Inflammatory macrophage treated with lipopolysaccharide for 4 hours (primary cell): ENCODE measurements around the gene CBLC.
A peak's percentile ranks its signal among the peaks of the same experiment; 100 is the strongest.

ENCODE experiments used
- DNase-seq: peaks from one replicate; pipeline ENCODE4 v3.0.0-alpha.2; 2020

Gene CBLC

DNA sequence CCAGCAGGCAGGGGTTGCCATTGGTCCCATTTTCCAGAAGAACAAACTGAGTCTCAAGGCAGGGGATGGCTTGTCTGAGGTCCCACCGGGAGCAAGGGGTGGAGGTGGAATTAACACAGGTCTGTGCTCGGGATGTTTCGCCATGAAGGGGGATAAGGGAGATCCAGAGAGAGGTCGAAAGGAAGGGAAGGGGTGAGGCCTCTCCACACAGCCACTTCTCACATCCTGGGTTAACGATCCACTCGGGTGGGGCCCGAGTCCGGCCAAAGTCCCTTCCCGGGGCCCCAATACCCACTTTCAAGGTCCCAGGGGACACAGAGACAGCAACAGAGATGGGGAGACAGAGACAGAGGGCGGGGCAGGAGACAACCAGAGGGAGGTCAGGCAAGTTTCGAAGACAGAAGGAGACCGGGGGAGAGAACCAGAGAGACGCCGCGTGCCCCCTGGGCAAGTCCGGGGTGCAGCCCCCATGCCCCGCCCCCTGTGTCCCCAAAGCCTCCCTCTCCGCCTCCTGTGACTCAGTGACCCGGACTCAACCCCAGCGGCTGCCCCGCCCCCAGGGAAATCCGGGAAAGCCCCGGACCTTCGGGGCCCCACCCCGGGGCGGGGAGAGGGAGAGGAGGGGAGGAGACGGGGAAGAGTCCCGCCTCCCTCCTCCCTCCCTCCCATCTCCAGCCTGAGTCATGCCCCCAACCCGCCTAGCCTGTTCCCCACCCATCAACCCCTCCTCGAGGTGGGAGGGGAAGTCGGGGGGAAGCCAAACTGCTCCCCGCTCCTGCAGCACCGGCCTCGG is 30.5 kb upstream of the CBLC start:
- DNase-seq = peak; percentile 95

DNA sequence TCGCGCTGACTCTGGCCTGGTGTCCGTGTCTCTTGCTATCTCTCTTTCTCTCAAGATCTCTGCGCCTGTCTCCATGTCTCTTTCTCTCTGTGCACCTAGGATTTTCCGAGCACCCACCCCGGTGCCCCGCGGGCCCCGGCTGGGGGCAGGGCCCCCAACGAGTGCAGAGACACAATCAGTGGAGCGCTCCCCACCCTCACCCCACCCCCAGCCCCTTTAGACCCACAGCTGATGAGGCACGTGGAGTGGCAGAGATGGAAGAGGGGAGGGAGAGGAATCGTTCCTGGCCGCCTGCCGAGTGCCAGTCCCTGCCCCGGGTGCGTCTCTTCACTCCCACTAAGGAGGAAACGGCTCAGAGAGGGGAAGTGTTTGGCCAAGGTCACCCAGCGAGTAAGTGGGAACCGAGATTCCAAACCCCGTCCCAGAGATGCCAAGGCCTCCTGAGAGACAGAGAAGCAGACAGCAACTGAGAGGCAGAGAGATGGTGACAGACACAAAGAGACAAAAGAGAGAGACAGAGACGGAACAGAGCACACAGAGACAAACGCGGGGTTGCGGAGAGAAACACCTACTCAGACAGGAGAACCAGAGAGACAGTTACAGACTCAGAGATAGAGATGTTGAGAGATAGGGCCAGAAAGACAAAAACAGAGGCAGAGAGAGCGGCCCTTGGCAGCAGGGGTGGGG is 29.8 kb upstream of the CBLC start:
- DNase-seq = peak; percentile 88

DNA sequence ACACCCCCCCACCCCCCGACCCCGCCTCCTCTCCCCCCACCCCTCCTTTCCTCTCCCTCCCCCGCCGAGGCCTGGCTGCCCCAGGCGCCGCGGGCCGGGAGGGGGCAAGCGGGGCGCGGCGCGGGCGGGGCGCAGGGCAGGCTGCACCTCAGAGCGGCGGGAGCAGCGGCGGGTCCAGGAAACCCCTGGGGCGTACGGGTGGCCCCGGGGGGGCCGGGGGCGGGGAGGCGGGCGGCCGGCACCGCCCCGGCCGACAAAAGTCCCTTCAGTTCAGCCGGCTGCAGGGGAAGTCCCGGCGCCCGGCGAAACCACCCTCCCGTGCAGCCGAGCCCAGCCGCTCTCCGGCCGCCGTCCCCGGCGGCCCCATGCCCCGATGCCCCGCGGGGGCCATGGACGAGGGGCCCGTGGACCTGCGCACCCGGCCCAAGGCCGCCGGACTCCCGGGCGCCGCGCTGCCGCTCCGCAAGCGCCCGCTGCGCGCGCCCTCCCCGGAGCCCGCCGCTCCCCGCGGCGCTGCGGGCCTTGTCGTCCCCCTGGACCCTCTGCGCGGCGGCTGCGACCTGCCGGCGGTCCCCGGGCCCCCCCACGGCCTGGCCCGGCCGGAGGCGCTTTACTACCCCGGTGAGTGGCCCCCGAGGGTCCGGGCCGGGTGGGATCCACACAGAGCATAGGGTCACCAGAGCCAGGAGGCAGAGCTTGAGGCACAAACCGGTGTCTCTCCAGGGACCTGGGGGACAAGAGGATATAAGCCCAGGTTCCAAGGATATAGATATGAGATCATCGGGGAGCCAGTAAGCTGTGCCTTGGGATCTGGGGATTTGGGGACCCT is 29.1 kb upstream of the CBLC start, which contains the start of gene BCL3:
Gene BCL3, plus strand, starts transcription at position 283 of the 829 bp plus-strand sequence. Its CDS starts 83 bp downstream, at position 366.
- peak; percentile 75 for DNase-seq

DNA sequence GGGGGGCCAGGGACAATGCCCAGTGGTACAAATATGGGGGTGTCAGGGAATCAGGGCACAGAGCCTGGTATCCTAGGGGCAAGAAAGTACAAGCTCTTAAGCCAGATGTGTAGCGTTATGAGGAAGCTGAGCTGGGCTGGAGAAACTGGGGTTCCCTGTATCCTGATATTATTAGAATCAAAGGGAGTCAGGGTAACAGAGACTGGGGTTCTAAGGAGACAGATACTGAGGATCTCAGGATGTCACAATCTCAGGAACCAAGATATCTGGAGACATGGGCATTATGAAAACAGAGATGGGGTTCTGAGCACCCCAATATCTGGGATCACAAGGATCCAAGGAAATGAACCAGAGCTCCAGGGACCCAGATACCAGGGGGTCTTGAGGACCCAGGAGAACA is 28.4 kb upstream of the CBLC start:
- no peak for DNase-seq

GRCh38 chr19:44749994-44750393 is 27.7 kb upstream of the CBLC start:
- DNase-seq = no peak

- DNase-seq = no peak
Observed at GRCh38 chr19:44752123-44752815, 25.4 kb upstream of the CBLC start.

DNA sequence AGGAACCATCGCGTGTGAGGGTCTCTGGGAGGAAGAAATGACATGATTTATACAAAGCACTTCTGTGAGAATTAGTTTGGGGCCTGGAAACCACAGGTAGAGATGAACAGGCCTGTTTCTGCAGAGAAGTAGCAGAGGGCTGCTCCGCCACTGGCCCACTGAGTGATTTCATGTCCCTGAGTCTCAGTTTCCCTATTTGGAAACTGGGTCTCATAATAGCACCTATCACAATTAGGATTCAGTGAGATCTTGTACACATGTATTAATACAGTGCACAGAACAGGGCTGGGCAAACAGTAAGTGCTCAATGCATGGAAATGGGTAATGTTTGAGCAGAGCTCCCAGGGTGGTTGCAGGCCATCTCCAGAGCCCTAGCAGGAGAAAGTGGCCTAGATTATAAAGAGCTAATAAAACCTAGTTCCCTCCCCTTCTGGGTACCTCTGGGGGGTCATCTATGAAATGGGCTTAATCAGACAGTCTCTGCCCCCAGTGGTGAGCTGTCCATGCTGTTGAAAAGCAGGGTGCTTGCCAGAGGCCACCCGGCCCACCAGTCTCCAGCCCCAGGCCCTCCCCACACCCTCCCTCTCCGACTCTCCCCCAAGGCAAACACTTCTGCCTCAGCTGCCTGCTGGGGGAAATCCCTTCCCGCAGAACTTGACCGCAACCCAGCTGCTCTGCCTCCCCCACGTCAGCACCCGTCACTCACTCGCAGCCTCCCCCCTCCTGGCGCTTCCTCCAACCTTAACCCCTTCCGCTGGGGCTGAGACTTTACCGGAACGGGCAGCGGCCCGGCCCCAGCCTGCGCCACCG is 24.7 kb upstream of the CBLC start:
- DNase-seq = peak; percentile 96

DNA sequence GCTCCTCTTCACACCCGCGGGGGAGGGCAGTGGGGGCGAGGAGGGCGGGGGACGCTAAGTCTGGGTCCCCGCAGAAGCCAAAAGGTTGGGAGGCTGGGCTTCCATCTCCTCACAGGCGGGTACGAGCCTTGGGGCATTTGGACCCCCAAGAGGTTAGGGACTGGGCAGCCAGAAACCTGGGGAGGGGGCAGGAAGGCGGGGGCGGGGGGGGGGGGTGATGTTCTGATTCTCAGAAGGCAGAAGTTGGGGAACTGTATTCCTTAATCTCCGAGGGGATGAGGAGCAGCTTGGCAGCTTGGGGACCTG is 24.1 kb upstream of the CBLC start:
- DNase-seq = no peak

- DNase-seq = peak; percentile 91
Observed at GRCh38 chr19:44753932-44754749, 23.5 kb upstream of the CBLC start.

GRCh38 chr19:44754750-44755080 is 23.0 kb upstream of the CBLC start:
- no peak for DNase-seq

GRCh38 chr19:44755219-44755618 is 22.5 kb upstream of the CBLC start:
- no peak for DNase-seq

DNA sequence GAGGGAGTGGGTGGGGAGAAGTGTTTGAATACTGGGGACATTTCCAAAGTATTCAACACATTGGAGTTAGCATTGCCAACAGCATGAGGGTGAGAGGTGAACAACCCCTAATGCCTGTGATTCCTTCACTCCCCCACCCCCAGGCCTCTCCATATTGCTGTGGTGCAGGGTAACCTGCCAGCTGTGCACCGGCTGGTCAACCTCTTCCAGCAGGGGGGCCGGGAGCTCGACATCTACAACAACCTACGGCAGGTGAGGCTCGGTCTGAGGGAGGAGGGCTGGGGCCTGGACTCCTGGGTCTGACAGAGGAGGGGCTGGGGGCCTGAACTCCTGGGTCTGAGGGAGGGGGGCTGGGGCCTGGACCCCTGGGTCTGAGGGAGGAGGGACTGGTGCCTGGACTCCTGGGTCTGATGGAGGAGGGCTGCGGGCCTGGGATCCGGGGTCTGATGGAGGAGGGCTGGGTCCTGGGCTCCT is 21.6 kb upstream of the CBLC start:
- no peak for DNase-seq

GRCh38 chr19:44757057-44757734 is 20.5 kb upstream of the CBLC start:
- DNase-seq = no peak

DNA sequence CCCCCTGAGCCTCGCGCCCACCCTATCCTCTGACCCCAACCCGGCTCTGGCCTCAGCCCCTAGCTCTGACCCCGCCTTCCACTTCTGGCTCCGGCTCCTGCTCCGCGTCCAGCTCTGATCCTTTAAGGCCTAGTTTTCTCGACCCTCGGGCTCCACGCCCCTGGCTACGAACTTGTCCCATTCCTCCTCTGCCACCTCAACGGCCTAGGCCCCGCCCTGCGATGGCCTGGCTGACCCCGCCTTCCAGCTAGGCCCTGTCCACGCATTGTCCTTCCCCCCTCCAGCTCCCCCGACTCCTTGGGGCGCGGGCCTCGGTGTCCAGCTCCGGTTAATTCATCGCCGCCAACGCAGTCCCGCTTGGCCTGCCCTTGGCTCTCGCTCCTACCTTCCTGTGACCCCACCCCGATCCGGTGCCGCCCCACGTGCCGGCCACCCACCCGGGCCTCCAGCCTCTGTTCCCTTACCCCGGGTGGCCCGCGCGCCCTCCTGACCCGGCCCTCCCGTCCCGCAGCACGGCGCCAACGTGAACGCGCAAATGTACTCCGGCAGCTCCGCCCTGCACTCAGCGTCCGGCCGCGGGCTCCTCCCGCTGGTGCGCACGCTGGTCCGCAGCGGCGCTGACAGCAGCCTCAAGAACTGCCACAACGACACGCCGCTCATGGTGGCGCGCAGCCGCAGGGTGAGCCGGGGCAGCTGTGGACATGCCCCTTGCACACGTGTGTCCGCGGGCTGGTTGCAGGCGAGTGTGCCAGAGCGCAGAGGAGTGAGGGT is 19.8 kb upstream of the CBLC start:
- no peak for DNase-seq

- DNase-seq = no peak
Observed at GRCh38 chr19:44758596-44758995, 19.1 kb upstream of the CBLC start.

- no peak for DNase-seq
Observed at GRCh38 chr19:44759083-44759804, 18.4 kb upstream of the CBLC start.

GRCh38 chr19:44762038-44762437 is 15.7 kb upstream of the CBLC start:
- DNase-seq = no peak

GRCh38 chr19:44765033-44765948 is 12.4 kb upstream of the CBLC start:
- DNase-seq = peak; percentile 90
